ENCODE results near the gene ZRANB2. TPM values are rescaled to one million over a fixed set of nuclear protein-coding genes. Genes with fewer than 3 reads are reported as not detected.

Gene ZRANB2
- 32.6 and 51.4 TPM in 2 replicates for total RNA-seq

DNA sequence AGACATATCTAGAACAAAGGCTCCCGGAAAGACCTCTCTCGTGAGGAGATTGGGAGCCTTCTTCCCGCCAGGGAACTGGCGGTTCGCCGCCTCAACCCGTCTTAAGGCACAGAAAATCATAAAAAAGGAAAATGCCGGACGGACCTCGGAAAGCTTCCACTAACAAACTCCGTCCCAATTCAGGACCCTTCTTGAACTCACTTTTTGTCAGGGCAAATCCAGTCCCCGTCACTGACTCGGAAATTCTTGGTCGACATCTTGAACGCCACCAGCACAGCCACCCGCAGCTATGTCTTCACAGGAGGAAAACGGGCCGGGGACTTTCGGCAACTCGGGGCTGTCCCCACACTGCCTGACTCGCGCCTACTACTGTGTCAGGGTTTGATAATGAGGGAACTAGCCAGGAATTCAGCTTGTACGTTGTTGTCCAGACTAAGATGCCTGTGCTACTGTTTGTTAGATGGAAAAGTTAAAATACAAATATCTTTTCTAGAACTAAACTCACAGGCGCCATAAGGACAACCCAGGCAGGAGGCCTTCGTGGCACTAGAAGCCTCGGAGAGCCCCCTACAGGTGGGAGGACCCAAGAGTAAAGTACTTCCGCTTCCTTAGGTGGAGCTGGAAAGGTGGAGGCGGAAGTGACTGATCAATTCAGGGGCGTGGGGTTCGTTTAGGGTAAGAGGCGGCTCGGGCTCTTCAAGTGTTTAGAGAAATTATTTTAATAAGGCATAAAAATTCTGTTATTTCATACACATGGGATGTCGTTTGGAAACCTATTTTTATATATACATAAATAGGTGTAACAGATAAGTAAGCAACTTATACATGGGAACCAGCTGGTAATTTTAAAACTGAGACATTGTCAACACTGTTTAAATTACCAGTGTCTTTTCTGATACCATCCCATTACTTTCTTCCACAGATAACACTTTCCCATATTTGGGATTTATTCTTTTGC, at the start of gene ZRANB2:
ZRANB2 (minus strand) TSS at position 297 of the 958 bp plus-strand sequence; CDS start at position 257, 40 bp downstream.

GRCh38 chr1:71047635-71048607, 32.9 kb downstream of the ZRANB2 start, which contains the start of gene PTGER3:
TSS of gene PTGER3 (minus strand) at chr1:71047816. CDS start at chr1:71047577, 239 bp downstream.

Other genes with a start within 250 kb of the ZRANB2 start
- under 0.01 and 0.32 TPM in 2 replicates for gene PTGER3, start 33.2 kb downstream of the ZRANB2 start, total RNA-seq